SU-DHL-6 (cell line): ENCODE data around the gene DOCK1.

Source experiments
- EZH2phosphoT487 ChIP-seq: fragments of 200-600 bp; sonication (generic), shearing (Covaris generic); conservative IDR thresholded peaks from 2 replicates; pipeline ENCODE4 v1.6.1; 2018; ENCODE audit warnings: mild to moderate bottlenecking, antibody characterized with exemption, low read length, moderate library complexity, mixed read lengths
- TF ChIP-seq, protein P1 (sequence below): fragments of 200-600 bp; sonication (generic); IDR thresholded peaks from one replicate; pipeline ENCODE4 v1.5.1; 2017; ENCODE audit warnings: antibody characterized with exemption, mild to moderate bottlenecking, low read length, moderate library complexity; ENCODE audit not compliant: insufficient read depth, poor library complexity, severe bottlenecking

GRCh38 chr10:127013211-127013656 lies 108.0 kb downstream of the DOCK1 start:
- TF ChIP-seq, protein P1, sequence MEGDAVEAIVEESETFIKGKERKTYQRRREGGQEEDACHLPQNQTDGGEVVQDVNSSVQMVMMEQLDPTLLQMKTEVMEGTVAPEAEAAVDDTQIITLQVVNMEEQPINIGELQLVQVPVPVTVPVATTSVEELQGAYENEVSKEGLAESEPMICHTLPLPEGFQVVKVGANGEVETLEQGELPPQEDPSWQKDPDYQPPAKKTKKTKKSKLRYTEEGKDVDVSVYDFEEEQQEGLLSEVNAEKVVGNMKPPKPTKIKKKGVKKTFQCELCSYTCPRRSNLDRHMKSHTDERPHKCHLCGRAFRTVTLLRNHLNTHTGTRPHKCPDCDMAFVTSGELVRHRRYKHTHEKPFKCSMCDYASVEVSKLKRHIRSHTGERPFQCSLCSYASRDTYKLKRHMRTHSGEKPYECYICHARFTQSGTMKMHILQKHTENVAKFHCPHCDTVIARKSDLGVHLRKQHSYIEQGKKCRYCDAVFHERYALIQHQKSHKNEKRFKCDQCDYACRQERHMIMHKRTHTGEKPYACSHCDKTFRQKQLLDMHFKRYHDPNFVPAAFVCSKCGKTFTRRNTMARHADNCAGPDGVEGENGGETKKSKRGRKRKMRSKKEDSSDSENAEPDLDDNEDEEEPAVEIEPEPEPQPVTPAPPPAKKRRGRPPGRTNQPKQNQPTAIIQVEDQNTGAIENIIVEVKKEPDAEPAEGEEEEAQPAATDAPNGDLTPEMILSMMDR, result no peak
- no peak for TF ChIP-seq EZH2phosphoT487
